IMR-90 (cell line): ENCODE results near the gene KCNMA1. TPM values are rescaled to one million over a fixed set of nuclear protein-coding genes. Genes with fewer than 3 reads are reported as not detected.
A peak's percentile ranks its signal among the peaks of the same experiment; 100 is the strongest.

Experiments
- ATAC-seq: fragments of 200-7000 bp; cut with Tn5 transposase; 2 replicates; pipeline ENCODE4 v1.9.1; 2020; ENCODE audit warnings: low read depth, mild to moderate bottlenecking, moderate library complexity
- BruUV-seq: library from RNA; stranded (reverse); fragments of 400-500 nt; replicated peaks from 2 replicates; lab custom pipeline; 2021; lab: Mats Ljungman, UMichigan
- CTCF ChIA-PET: fragments of 300-600 bp; formaldehyde crosslinking; extraction: SDS; loops from one replicate; lab custom pipeline; 2021; ENCODE audit warnings: antibody characterized with exemption; lab: Yijun Ruan, JAX
- POLR2A ChIA-PET: fragments of 300-600 bp; sonication (Branson Sonifier 250); formaldehyde crosslinking; loops from one replicate; lab custom pipeline; 2022; ENCODE audit warnings: antibody characterized with exemption; ENCODE audit not compliant: unreplicated experiment; lab: Charles Lee
- DNase-seq: peaks from one replicate; pipeline ENCODE4 v3.0.0; 2013
- H2AFZ ChIP-seq: replicated peaks from 2 replicates; pipeline ENCODE3; 2013; ENCODE audit warnings: low read length, mild to moderate bottlenecking; ENCODE audit not compliant: poor library complexity
- H2AK5ac ChIP-seq: 2 replicates; pipeline ENCODE4 v1.6.1; 2013; ENCODE audit warnings: low read depth, low read length, inconsistent platforms
- H2AK9ac ChIP-seq: replicated peaks from 2 replicates; pipeline ENCODE3; 2013; ENCODE audit warnings: mild to moderate bottlenecking, low read depth, low read length, moderate library complexity; ENCODE audit not compliant: poor library complexity
- H2BK120ac ChIP-seq: 2 replicates; pipeline ENCODE4 v1.6.1; 2013; ENCODE audit warnings: low read depth, low read length, inconsistent platforms
- H2BK15ac ChIP-seq: 3 replicates; pipeline ENCODE4 v1.6.1; 2013; ENCODE audit warnings: low read depth, low read length, inconsistent platforms
- H2BK20ac ChIP-seq: 2 replicates; pipeline ENCODE4 v1.6.1; 2013; ENCODE audit warnings: low read depth, mild to moderate bottlenecking, inconsistent platforms, low read length, moderate library complexity
- H2BK5ac ChIP-seq: 2 replicates; pipeline ENCODE4 v1.6.1; 2013; ENCODE audit warnings: mild to moderate bottlenecking, low read depth, low read length, inconsistent platforms; ENCODE audit not compliant: poor library complexity, severe bottlenecking
- H3K14ac ChIP-seq: replicated peaks from 2 replicates; pipeline ENCODE4 v1.6.1; 2013; ENCODE audit warnings: low read depth, low read length, inconsistent platforms
- H3K18ac ChIP-seq: 2 replicates; pipeline ENCODE4 v1.6.1; 2013; ENCODE audit warnings: low read depth, low read length, control low read depth
- H3K23ac ChIP-seq: 2 replicates; pipeline ENCODE4 v1.6.1; 2013; ENCODE audit warnings: low read depth, low read length, inconsistent platforms
- H3K27ac ChIP-seq: 2 replicates; pipeline ENCODE4 v1.5.1; 2013; ENCODE audit warnings: mild to moderate bottlenecking, control low read depth, low read length; ENCODE audit not compliant: insufficient read depth
- H3K27me3 ChIP-seq: 2 replicates; pipeline ENCODE4 v1.6.1; 2013; ENCODE audit warnings: low read length; ENCODE audit not compliant: control insufficient read depth, insufficient read depth
- H3K36me3 ChIP-seq: 2 replicates; pipeline ENCODE4 v1.6.1; 2013; ENCODE audit warnings: low read length, mixed read lengths; ENCODE audit not compliant: control insufficient read depth, insufficient read depth
- H3K4ac ChIP-seq: 2 replicates; pipeline ENCODE4 v1.6.1; 2013; ENCODE audit warnings: low read depth, low read length, inconsistent platforms
- H3K4me1 ChIP-seq: 2 replicates; pipeline ENCODE4 v1.6.1; 2013; ENCODE audit warnings: low read length, mixed read lengths; ENCODE audit not compliant: control insufficient read depth, insufficient read depth
- H3K4me2 ChIP-seq: 2 replicates; pipeline ENCODE4 v1.6.1; 2013; ENCODE audit warnings: low read depth, mild to moderate bottlenecking, control low read depth, low read length, moderate library complexity
- H3K4me3 ChIP-seq: 2 replicates; pipeline ENCODE4 v1.5.1; 2013; ENCODE audit warnings: low read depth, mild to moderate bottlenecking, control low read depth, low read length, moderate library complexity; ENCODE audit not compliant: insufficient read depth
- H3K56ac ChIP-seq: 2 replicates; pipeline ENCODE4 v1.6.1; 2013; ENCODE audit warnings: low read length, inconsistent platforms; ENCODE audit not compliant: insufficient read depth; ENCODE audit errors: extremely low read depth
- H3K79me1 ChIP-seq, 2 experiments: 2 replicates each; pipeline ENCODE4 v1.6.1; 2013; ENCODE audit warnings: low read length in 2 of 2, inconsistent platforms in 1 of 2, low read depth in 1 of 2
- H3K9ac ChIP-seq: 2 replicates; pipeline ENCODE4 v1.6.1; 2013; ENCODE audit warnings: low read depth, low read length, control low read depth
- H3K9me1 ChIP-seq: 2 replicates; pipeline ENCODE4 v1.6.1; 2013; ENCODE audit warnings: low read length, inconsistent platforms; ENCODE audit not compliant: insufficient read depth
- H3K9me3 ChIP-seq: 2 replicates; pipeline ENCODE4 v1.6.1; 2013; ENCODE audit warnings: low read length; ENCODE audit not compliant: control insufficient read depth, insufficient read depth
- H4K20me1 ChIP-seq: 2 replicates; pipeline ENCODE4 v1.6.1; 2013; ENCODE audit warnings: low read length, inconsistent platforms; ENCODE audit not compliant: insufficient read depth
- H4K5ac ChIP-seq: 2 replicates; pipeline ENCODE4 v1.6.1; 2013; ENCODE audit warnings: mild to moderate bottlenecking, low read depth, low read length, control low read depth
- H4K8ac ChIP-seq, 2 experiments: 2 replicates each; pipeline ENCODE4 v1.6.1; 2013; ENCODE audit warnings: low read depth in 2 of 2, low read length in 2 of 2, control low read depth in 1 of 2, inconsistent platforms in 1 of 2
- H4K91ac ChIP-seq: 2 replicates; pipeline ENCODE4 v1.6.1; 2013; ENCODE audit warnings: low read depth, low read length, inconsistent platforms; ENCODE audit not compliant: insufficient read depth
- BHLHE40 ChIP-seq: fragments of 150-350 bp; IDR thresholded peaks from 2 replicates; pipeline ENCODE4 v1.6.1; 2016; ENCODE audit warnings: mild to moderate bottlenecking, low read depth, low read length
- CEBPB ChIP-seq: IDR thresholded peaks from 2 replicates; pipeline ENCODE4 v1.6.1; 2012; ENCODE audit warnings: low read depth, low read length, improper control_type of control experiment
- CHD1 ChIP-seq: IDR thresholded peaks from 2 replicates; pipeline ENCODE4 v1.6.1; 2012; ENCODE audit warnings: low read depth, low read length, improper control_type of control experiment
- ELK1 ChIP-seq: fragments of 150-350 bp; IDR thresholded peaks from 2 replicates; pipeline ENCODE4 v1.6.1; 2016; ENCODE audit warnings: low read depth, mild to moderate bottlenecking, low read length, moderate library complexity, borderline replicate concordance
- FOS ChIP-seq: fragments of 150-350 bp; IDR thresholded peaks from 2 replicates; pipeline ENCODE4 v1.6.1; 2016; ENCODE audit warnings: low read depth, low read length
- MAFK ChIP-seq: IDR thresholded peaks from 2 replicates; pipeline ENCODE4 v1.6.1; 2012; ENCODE audit warnings: low read depth, low read length, improper control_type of control experiment
- MAZ ChIP-seq: IDR thresholded peaks from 2 replicates; pipeline ENCODE4 v1.6.1; 2012; ENCODE audit warnings: low read depth, mild to moderate bottlenecking, low read length, improper control_type of control experiment, moderate library complexity, borderline replicate concordance
- MXI1 ChIP-seq: IDR thresholded peaks from 2 replicates; pipeline ENCODE4 v1.6.1; 2012; ENCODE audit warnings: low read depth, mild to moderate bottlenecking, low read length, moderate library complexity, borderline replicate concordance
- POLR2A ChIP-seq: IDR thresholded peaks from 2 replicates; pipeline ENCODE4 v1.6.1; 2012; ENCODE audit warnings: mild to moderate bottlenecking, low read depth, low read length
- RAD21 ChIP-seq: IDR thresholded peaks from 2 replicates; pipeline ENCODE4 v1.6.1; 2012; ENCODE audit warnings: low read length, improper control_type of control experiment
- RCOR1 ChIP-seq: IDR thresholded peaks from 2 replicates; pipeline ENCODE4 v1.6.1; 2012; ENCODE audit warnings: mild to moderate bottlenecking, low read length, improper control_type of control experiment; ENCODE audit not compliant: insufficient replicate concordance
- RFX5 ChIP-seq: IDR thresholded peaks from 2 replicates; pipeline ENCODE4 v1.8.0; 2012; ENCODE audit warnings: low read depth, mild to moderate bottlenecking, low read length, moderate library complexity
- SMC3 ChIP-seq: fragments of 150-350 bp; IDR thresholded peaks from 2 replicates; pipeline ENCODE4 v1.6.1; 2016; ENCODE audit warnings: low read depth, mild to moderate bottlenecking, antibody characterized with exemption, low read length, moderate library complexity
- WGBS, 2 experiments: methylation state at CpG; one replicate each; pipeline versions ENCODE4 v1.1.5 to v1.1.7; 2013; ENCODE audit warnings: missing lambda C conversion rate in 2 of 2; ENCODE audit not compliant: insufficient read length in 1 of 2; ENCODE audit errors: extremely low coverage in 2 of 2; 5-methylcytosine and 5-hydroxymethylcytosine counted together
- dilution Hi-C: fragments of 300-500 bp; cut with HindIII; formaldehyde crosslinking; loops from one replicate; pipeline ENCODE4 v1.14.3; 2018; ENCODE audit warnings: low sequenced_read_pairs; ENCODE audit not compliant: unreplicated experiment
- in situ Hi-C: fragments of 300-500 bp; cut with MboI; formaldehyde crosslinking; loops from 3 replicates; pipeline ENCODE4 v1.14.3; 2019; ENCODE audit warnings: low sequenced_read_pairs, inconsistent platforms, mixed read lengths
- intact Hi-C: fragments of 100-400 bp; cut with micrococcal nuclease; formaldehyde crosslinking; loops from 2 replicates; pipeline ENCODE4 v1.10.0; 2022
- polyA plus RNA-seq, 3 experiments: library from polyadenylated mRNA; depleted of rRNA; stranded (reverse); fragments of >200 nt; gene quantifications; 2 replicates each; pipeline ENCODE4 v1.2.3, GENCODE V29; 2012; ENCODE audit warnings: low replicate concordance in 1 of 3
- total RNA-seq: library from RNA; depleted of rRNA; stranded (reverse); fragments of >200 nt; gene quantifications from 2 replicates; pipeline ENCODE4 v1.2.3, GENCODE V29; 2012
- TF ChIP-seq, protein P1 (sequence below): conservative IDR thresholded peaks from 2 replicates; pipeline ENCODE4 v1.5.1; 2012; ENCODE audit warnings: mild to moderate bottlenecking, low read depth, low read length, improper control_type of control experiment
- TF ChIP-seq, protein P2 (sequence below): fragments of 150-350 bp; IDR thresholded peaks from 2 replicates; pipeline ENCODE4 v1.6.1; 2017; ENCODE audit warnings: mild to moderate bottlenecking, antibody characterized with exemption, low read length, low read depth

KCNMA1 gene
- total and polyA plus RNA-seq, 2 of the 4 experiments (the other 2 are of a cell fraction) = 25.6 to 29.6 TPM

DNA sequence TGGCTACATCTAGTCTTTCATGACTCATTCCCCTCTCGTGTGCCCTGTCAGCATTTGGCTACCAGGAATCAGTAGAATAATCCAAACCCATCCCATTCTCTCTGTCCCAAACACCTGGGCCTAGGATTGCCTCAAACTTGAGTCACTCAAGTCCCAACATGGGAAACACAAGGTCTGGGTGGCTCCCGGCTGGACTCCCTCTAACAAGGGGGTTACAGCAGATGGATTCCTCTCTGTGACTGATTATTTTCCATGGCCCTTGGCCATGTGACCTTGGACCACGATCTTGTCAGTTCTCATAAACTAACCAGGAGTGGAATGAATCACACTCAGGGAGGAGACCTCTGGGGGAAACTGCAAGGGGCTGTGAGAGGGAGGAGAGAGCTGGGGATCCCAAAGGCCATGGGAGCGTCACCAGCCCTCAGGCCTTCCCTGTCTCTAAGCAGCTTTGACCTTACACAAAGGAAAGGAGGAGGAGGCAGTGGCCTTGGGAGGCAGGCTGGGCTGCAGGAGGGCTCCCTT is 533.1 kb downstream of the KCNMA1 start:
- Histone ChIP-seq H2BK15ac (peak overlapping the region; percentile 68; the same call in 1 of the 3 replicates), H3K14ac (peak overlapping the region; percentile 79; the same call in 1 of the 2 replicates), H3K4me3 (no peak overlapping the region), H3K4me1 (peaks cover 17% of the 10 kb centered on the region), H3K18ac (peak overlapping the region; percentile 20; the same call in 1 of the 2 replicates), H3K36me3 (no peaks in the 10 kb centered on the region), H3K9me3 (no peaks in the 10 kb centered on the region), H3K9me1 (peaks cover 9% of the 10 kb centered on the region), H4K5ac (peak overlapping the region; percentile 10; the same call in 1 of the 2 replicates), H3K27me3 (no peaks in the 10 kb centered on the region), H3K4me2 (peak overlapping the region; percentile 0; the same call in 1 of the 2 replicates), H3K4ac (peak overlapping the region; percentile 88), H3K23ac (peak overlapping the region; percentile 54; the same call in 1 of the 2 replicates), H3K79me1 (no peaks in the 10 kb centered on the region), H3K9ac (no peak overlapping the region), H3K56ac (no peak overlapping the region), H4K91ac (peak overlapping the region; percentile 81; the same call in 1 of the 2 replicates), H2AK9ac (peak overlapping the region; percentile 75), H3K27ac (peak overlapping the region; percentile 39; the same call in 1 of the 2 replicates), H4K8ac (peak overlapping the region in 1 of 2 experiments; percentile 49; a peak in 1 of 4 replicates), H4K20me1 (no peaks in the 10 kb centered on the region), H2BK5ac (no peak overlapping the region), H2AFZ (peak overlapping the region; percentile 66), H2AK5ac (peak overlapping the region; percentile 69; the same call in 1 of the 2 replicates), H2BK120ac (peak overlapping the region; percentile 93), H2BK20ac (peak overlapping the region; percentile 90)
- WGBS, 2 experiments = 0% methylated on average over 1 of the region's 4 CpGs; no CpG with 5 or more reads in 1 of the 2 experiments
- in situ Hi-C loops (no loop called here), dilution Hi-C loops (no loop called here), intact Hi-C loops (no loop called here)
- BruUV-seq = no TSS peak
- DNase-seq = peak; percentile 97
- peak; percentile 86 for ATAC-seq
- CTCF ChIA-PET = no interaction called here
- POLR2A ChIA-PET = no interaction called here
- TF ChIP-seq, protein P1, sequence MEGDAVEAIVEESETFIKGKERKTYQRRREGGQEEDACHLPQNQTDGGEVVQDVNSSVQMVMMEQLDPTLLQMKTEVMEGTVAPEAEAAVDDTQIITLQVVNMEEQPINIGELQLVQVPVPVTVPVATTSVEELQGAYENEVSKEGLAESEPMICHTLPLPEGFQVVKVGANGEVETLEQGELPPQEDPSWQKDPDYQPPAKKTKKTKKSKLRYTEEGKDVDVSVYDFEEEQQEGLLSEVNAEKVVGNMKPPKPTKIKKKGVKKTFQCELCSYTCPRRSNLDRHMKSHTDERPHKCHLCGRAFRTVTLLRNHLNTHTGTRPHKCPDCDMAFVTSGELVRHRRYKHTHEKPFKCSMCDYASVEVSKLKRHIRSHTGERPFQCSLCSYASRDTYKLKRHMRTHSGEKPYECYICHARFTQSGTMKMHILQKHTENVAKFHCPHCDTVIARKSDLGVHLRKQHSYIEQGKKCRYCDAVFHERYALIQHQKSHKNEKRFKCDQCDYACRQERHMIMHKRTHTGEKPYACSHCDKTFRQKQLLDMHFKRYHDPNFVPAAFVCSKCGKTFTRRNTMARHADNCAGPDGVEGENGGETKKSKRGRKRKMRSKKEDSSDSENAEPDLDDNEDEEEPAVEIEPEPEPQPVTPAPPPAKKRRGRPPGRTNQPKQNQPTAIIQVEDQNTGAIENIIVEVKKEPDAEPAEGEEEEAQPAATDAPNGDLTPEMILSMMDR = no peak
- TF ChIP-seq MAFK (peak; percentile 75), POLR2A (no peak), MXI1 (no peak), RFX5 (no peak), CEBPB (peak; percentile 67), RCOR1 (peak; percentile 74), RAD21 (no peak), BHLHE40 (no peak; the same call in 1 of the 2 replicates), SMC3 (no peak), CHD1 (no peak), MAZ (no peak), ELK1 (no peak), FOS (peak; percentile 11; the same call in 1 of the 2 replicates)
- TF ChIP-seq, protein P2, sequence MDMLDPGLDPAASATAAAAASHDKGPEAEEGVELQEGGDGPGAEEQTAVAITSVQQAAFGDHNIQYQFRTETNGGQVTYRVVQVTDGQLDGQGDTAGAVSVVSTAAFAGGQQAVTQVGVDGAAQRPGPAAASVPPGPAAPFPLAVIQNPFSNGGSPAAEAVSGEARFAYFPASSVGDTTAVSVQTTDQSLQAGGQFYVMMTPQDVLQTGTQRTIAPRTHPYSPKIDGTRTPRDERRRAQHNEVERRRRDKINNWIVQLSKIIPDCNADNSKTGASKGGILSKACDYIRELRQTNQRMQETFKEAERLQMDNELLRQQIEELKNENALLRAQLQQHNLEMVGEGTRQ = peak; percentile 79
